PC-9 (cell line): Measurements from ENCODE around the gene KIF11. TPM values are rescaled to one million over a fixed set of nuclear protein-coding genes. Genes with fewer than 3 reads are reported as not detected.

Experiments used
- BruUV-seq: library from RNA; stranded (reverse); fragments of 400-500 nt; replicated peaks from 2 replicates; lab custom pipeline; 2021; lab: Mats Ljungman, UMichigan
- CTCF ChIA-PET: fragments of 300-600 bp; sonication (Branson Sonifier 250); formaldehyde crosslinking; loops from one replicate; lab custom pipeline; 2022; ENCODE audit warnings: antibody characterized with exemption; lab: Charles Lee
- POLR2A ChIA-PET: fragments of 300-600 bp; sonication (Branson Sonifier 250); formaldehyde crosslinking; loops from one replicate; lab custom pipeline; 2022; ENCODE audit warnings: antibody characterized with exemption; ENCODE audit not compliant: unreplicated experiment; lab: Charles Lee
- DNase-seq, 2 experiments: peaks; one replicate each; pipeline versions ENCODE4 v3.0.0 to v3.0.0-alpha.2; 2015 to 2022; ENCODE audit warnings: mixed read lengths in 1 of 2
- H2AFZ ChIP-seq: fragments of 200-600 bp; sonication (generic); 2 replicates; pipeline ENCODE4 v1.8.1; 2017; ENCODE audit warnings: antibody characterized with exemption
- H3F3A ChIP-seq: fragments of 200-600 bp; sonication (generic); 2 replicates; pipeline ENCODE4 v1.8.1; 2017; ENCODE audit warnings: antibody characterized with exemption, mild to moderate bottlenecking, low read depth; ENCODE audit not compliant: insufficient read depth
- H3K27ac ChIP-seq: fragments of 200-600 bp; sonication (generic); 2 replicates; pipeline ENCODE4 v1.6.1; 2016; ENCODE audit warnings: mixed run types
- H3K27me3 ChIP-seq: fragments of 200-600 bp; sonication (generic); 2 replicates; pipeline ENCODE4 v1.6.1; 2016; ENCODE audit warnings: low read depth, mixed run types; ENCODE audit not compliant: insufficient read depth
- H3K36me3 ChIP-seq: fragments of 200-600 bp; sonication (generic); 2 replicates; pipeline ENCODE4 v1.6.1; 2016; ENCODE audit warnings: low read depth, mixed run types
- H3K4me1 ChIP-seq: fragments of 200-600 bp; sonication (generic); replicated peaks from 2 replicates; pipeline ENCODE4 v1.6.1; 2016; ENCODE audit warnings: mixed run types; ENCODE audit not compliant: insufficient read depth
- H3K4me2 ChIP-seq: fragments of 200-600 bp; sonication (generic); 2 replicates; pipeline ENCODE4 v1.6.1; 2017; ENCODE audit warnings: mixed run types
- H3K4me3 ChIP-seq: fragments of 200-600 bp; sonication (generic); 2 replicates; pipeline ENCODE4 v1.6.1; 2016; ENCODE audit warnings: mixed run types
- H3K79me2 ChIP-seq: fragments of 200-600 bp; sonication (generic); 2 replicates; pipeline ENCODE4 v1.6.1; 2017; ENCODE audit warnings: low read depth, mixed run types
- H3K9me2 ChIP-seq: fragments of 200-600 bp; sonication (generic); 2 replicates; pipeline ENCODE4 v1.8.1; 2017; ENCODE audit warnings: mild to moderate bottlenecking; ENCODE audit not compliant: insufficient read depth
- H3K9me3 ChIP-seq: fragments of 200-600 bp; sonication (generic); 2 replicates; pipeline ENCODE4 v1.8.1; 2016; ENCODE audit warnings: low read depth; ENCODE audit not compliant: insufficient read depth
- H4K20me1 ChIP-seq: fragments of 200-600 bp; sonication (generic); 2 replicates; pipeline ENCODE4 v1.8.1; 2017; ENCODE audit not compliant: insufficient read depth
- EZH2 ChIP-seq: fragments of 200-600 bp; sonication (generic); IDR thresholded peaks from 2 replicates; pipeline ENCODE4 v1.8.0; 2017; ENCODE audit warnings: antibody characterized with exemption, low read depth
- intact Hi-C: fragments of 100-400 bp; cut with micrococcal nuclease; formaldehyde crosslinking; loops from one replicate; pipeline ENCODE4 v1.10.0; 2022; ENCODE audit not compliant: unreplicated experiment
- total RNA-seq: library from RNA; stranded (reverse); gene quantifications from 2 replicates; pipeline ENCODE4 v1.2.3, GENCODE V29; 2021
- TF ChIP-seq, protein P1 (sequence below): fragments of 200-600 bp; sonication (generic); conservative IDR thresholded peaks from 2 replicates; pipeline ENCODE4 v1.6.1; 2017; ENCODE audit warnings: mixed run types, antibody characterized with exemption, mild to moderate bottlenecking, moderate library complexity

KIF11 gene
- total RNA-seq, 1 experiment from 2014 or later = 35.7 TPM

DNA sequence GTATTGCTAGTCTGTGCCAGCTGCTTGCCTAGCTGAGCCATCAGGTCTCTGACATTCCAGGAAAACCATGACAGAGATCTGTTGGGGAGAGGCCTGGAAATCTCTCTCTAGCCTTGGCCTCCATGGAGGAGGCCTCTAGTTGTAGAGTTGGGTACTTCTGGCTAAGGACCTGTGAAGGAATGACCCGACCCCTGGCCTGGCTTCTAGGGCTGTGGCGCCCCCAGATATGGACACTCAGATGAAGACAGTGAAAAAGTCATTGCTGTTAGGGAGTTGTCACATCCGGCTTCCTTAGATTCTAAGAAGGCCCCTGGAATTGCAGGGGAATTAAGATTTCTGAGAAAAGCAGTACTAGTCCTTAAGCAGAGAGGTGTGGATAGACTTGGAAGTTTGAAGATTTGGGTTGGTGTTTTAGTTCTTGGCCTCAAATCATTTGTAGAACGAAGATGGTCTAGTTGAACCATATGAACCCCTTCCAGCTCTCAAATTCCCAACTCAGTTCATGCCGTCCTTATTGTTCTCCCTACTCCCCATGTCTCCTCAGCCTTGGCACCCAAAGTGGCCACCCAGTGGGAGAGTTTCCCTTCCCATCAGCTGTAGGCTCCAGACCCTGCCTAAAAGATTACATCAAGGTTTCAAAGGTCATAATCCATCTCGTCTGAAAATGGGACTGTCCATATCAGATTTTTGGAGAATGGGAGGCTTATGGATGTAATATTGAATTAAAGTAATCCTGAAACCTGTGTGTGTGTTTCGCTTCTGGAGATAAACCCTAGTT is 103.9 kb downstream of the KIF11 start:
- H3K4me2 ChIP-seq = no peak overlapping the region

DNA sequence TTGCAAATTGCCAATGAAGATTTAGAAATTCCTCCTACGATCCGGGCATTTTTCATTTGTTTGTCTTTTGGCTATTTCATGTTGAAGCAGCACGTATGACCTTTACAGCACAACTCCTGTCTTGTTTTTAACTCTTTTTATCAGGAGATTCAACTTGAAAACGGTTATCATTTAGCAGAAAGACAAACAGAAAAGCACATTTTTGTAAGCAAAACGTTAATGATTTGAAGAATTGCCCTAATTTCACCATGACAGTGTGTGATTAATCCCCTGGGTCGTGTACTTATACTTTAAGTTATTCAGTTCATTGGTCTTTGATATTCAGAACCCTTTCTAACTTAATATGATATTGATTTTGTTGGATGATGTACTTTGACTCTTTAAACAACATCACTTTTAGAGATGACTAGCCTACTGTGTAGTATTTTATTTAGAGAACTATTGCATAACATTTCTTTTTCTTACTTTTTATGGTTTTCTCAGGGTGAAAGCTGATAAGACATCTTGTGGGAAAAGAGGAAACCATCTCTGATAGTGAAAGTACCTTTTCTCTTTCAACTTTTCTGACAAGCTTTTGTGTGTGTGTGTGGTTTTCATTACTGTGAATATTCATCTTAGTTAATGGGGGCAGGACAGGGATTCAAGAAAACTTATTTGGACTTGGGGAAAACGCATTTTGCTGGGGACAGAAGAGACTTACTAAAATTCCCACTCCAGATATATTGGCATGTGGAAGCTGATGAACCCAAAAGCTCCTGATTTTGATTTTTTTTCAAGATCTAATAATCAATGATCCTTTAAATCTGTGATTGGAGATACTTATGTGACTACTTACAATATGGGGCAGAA is 105.0 kb downstream of the KIF11 start:
- Histone ChIP-seq H2AFZ (no peak overlapping the region), H3F3A (no peaks in the 10 kb centered on the region), H3K4me3 (no peak overlapping the region), H3K79me2 (no peaks in the 10 kb centered on the region), H4K20me1 (no peaks in the 10 kb centered on the region), H3K9me3 (no peaks in the 10 kb centered on the region), H3K4me2 (no peak overlapping the region), H3K27ac (no peak overlapping the region), H3K36me3 (no peaks in the 10 kb centered on the region), H3K27me3 (no peaks in the 10 kb centered on the region), H3K4me1 (no peaks in the 10 kb centered on the region), H3K9me2 (no peaks in the 10 kb centered on the region)
- intact Hi-C loops = no loop called here
- no peak for DNase-seq
- no TSS peak for BruUV-seq
- TF ChIP-seq, protein P1, sequence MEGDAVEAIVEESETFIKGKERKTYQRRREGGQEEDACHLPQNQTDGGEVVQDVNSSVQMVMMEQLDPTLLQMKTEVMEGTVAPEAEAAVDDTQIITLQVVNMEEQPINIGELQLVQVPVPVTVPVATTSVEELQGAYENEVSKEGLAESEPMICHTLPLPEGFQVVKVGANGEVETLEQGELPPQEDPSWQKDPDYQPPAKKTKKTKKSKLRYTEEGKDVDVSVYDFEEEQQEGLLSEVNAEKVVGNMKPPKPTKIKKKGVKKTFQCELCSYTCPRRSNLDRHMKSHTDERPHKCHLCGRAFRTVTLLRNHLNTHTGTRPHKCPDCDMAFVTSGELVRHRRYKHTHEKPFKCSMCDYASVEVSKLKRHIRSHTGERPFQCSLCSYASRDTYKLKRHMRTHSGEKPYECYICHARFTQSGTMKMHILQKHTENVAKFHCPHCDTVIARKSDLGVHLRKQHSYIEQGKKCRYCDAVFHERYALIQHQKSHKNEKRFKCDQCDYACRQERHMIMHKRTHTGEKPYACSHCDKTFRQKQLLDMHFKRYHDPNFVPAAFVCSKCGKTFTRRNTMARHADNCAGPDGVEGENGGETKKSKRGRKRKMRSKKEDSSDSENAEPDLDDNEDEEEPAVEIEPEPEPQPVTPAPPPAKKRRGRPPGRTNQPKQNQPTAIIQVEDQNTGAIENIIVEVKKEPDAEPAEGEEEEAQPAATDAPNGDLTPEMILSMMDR = no peak
- no peak for TF ChIP-seq EZH2
- ChIA-PET CTCF (no interaction called here), POLR2A (no interaction called here)

More for the DNA sequence above, 103.9 kb downstream of the KIF11 start:
- H3K27ac ChIP-seq = no peak overlapping the region
- no peaks in the 10 kb centered on the region for H3F3A ChIP-seq
- H3K27me3 ChIP-seq = no peaks in the 10 kb centered on the region
- ChIA-PET CTCF (no interaction called here), POLR2A (no interaction called here)
- no peaks in the 10 kb centered on the region for H4K20me1 ChIP-seq
- no peaks in the 10 kb centered on the region for H3K9me3 ChIP-seq
- H3K9me2 ChIP-seq = no peaks in the 10 kb centered on the region
- intact Hi-C loops = no loop called here
- no peak overlapping the region for H3K4me3 ChIP-seq
- no peaks in the 10 kb centered on the region for H3K36me3 ChIP-seq
- DNase-seq = no peak
- TF ChIP-seq, protein P1 = no peak
- TF ChIP-seq EZH2 = no peak
- H3K4me1 ChIP-seq = no peaks in the 10 kb centered on the region
- no peak overlapping the region for H2AFZ ChIP-seq
- H3K79me2 ChIP-seq = no peaks in the 10 kb centered on the region
- no TSS peak for BruUV-seq

DNA sequence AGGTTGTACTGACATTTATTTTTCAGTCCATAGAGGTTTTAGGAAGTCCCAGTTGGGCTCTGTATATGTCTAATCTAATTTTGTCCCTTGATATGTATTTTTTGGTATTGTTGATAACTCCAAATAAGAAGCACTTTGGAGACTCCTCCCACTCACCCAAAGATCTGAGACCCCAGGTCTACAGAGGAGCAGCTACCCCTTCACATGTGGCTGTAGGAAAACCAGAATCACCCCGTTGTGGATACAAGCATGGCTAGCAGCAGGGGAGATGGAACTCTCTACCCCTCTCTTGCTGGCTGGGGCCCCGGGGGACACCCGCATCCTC is 106.2 kb downstream of the KIF11 start:
- CTCF ChIA-PET = interaction anchor here (0.6 kb wide), 1 partner anchor 57 kb away, joined by 13 read pairs; no protein-coding TSS in a partner anchor
- no peak for TF ChIP-seq EZH2
- TF ChIP-seq, protein P1 = no peak
- no TSS peak for BruUV-seq
- H3K36me3 ChIP-seq = no peaks in the 10 kb centered on the region
- no peak for DNase-seq
- no peaks in the 10 kb centered on the region for H3K9me3 ChIP-seq
- no peaks in the 10 kb centered on the region for H3F3A ChIP-seq
- no peaks in the 10 kb centered on the region for H3K4me1 ChIP-seq
- H2AFZ ChIP-seq = peak overlapping the region; percentile 80
- H3K9me2 ChIP-seq = no peaks in the 10 kb centered on the region
- H3K79me2 ChIP-seq = no peaks in the 10 kb centered on the region
- no peaks in the 10 kb centered on the region for H4K20me1 ChIP-seq
- H3K4me3 ChIP-seq = peak overlapping the region; percentile 48; the same call in 1 of the 2 replicates
- POLR2A ChIA-PET = interaction anchor here (0.6 kb wide), 1 partner anchor 1664 kb away, joined by 12 read pairs; no protein-coding TSS in a partner anchor
- intact Hi-C loops = no loop called here
- peak overlapping the region; percentile 74 for H3K4me2 ChIP-seq
- H3K27me3 ChIP-seq = no peaks in the 10 kb centered on the region
- no peak overlapping the region for H3K27ac ChIP-seq
